DND-41 (cell line): Measurements from ENCODE around the gene PPIF.

Source experiments
- ATAC-seq: fragments of 200-7000 bp; cut with Tn5 transposase; 3 replicates; pipeline ENCODE4 v1.9.1; 2021; ENCODE audit warnings: low read depth; ENCODE audit not compliant: insufficient read depth
- DNase-seq: peaks from one replicate; pipeline ENCODE4 v3.0.0-alpha.2; 2020
- H2AFZ ChIP-seq: 2 replicates; pipeline ENCODE4 v1.6.0; 2012; ENCODE audit warnings: low read depth, low read length
- H3K27ac ChIP-seq: 2 replicates; pipeline ENCODE4 v1.5.1; 2012; ENCODE audit warnings: low read length, inconsistent platforms
- H3K27me3 ChIP-seq: fragments of 200-600 bp; sonication (generic); 2 replicates; pipeline ENCODE4 v1.6.0; 2012; ENCODE audit warnings: low read length, mild to moderate bottlenecking, inconsistent platforms; ENCODE audit not compliant: insufficient read depth, poor library complexity
- H3K36me3 ChIP-seq: 2 replicates; pipeline ENCODE4 v1.5.1; 2012; ENCODE audit warnings: low read length, inconsistent platforms; ENCODE audit not compliant: insufficient read depth
- H3K4me1 ChIP-seq: 2 replicates; pipeline ENCODE4 v1.5.1; 2012; ENCODE audit warnings: mild to moderate bottlenecking, low read length; ENCODE audit not compliant: insufficient read depth
- H3K4me2 ChIP-seq: 2 replicates; pipeline ENCODE4 v1.6.0; 2012; ENCODE audit warnings: mild to moderate bottlenecking, moderate library complexity, low read length, inconsistent platforms; ENCODE audit not compliant: insufficient read depth
- H3K4me3 ChIP-seq, 2 experiments: fragments of 200-600 bp in 1 of 2; shearing (Covaris generic) in 1 of 2; 2 replicates each; pipeline ENCODE4 v1.5.1; 2012 to 2016; ENCODE audit warnings: inconsistent platforms in 2 of 2, low read length in 2 of 2, mild to moderate bottlenecking in 2 of 2, low read depth in 1 of 2, moderate library complexity in 1 of 2
- H3K79me2 ChIP-seq: 2 replicates; pipeline ENCODE4 v1.6.0; 2012; ENCODE audit warnings: low read length, inconsistent platforms; ENCODE audit not compliant: insufficient read depth
- H3K9ac ChIP-seq: 2 replicates; pipeline ENCODE4 v1.6.0; 2012; ENCODE audit warnings: low read depth, mild to moderate bottlenecking, inconsistent platforms, low read length, moderate library complexity
- H3K9me3 ChIP-seq: 2 replicates; pipeline ENCODE4 v1.5.1; 2012; ENCODE audit warnings: low read length, moderate library complexity, mild to moderate bottlenecking, inconsistent platforms; ENCODE audit not compliant: insufficient read depth, severe bottlenecking
- H4K20me1 ChIP-seq: 2 replicates; pipeline ENCODE4 v1.6.0; 2012; ENCODE audit warnings: low read length; ENCODE audit not compliant: insufficient read depth
- CTCF ChIP-seq: IDR thresholded peaks from 2 replicates; pipeline ENCODE4 v1.5.1; 2012; ENCODE audit warnings: borderline replicate concordance, low read length, moderate library complexity, mild to moderate bottlenecking; ENCODE audit not compliant: poor library complexity, severe bottlenecking; ENCODE audit errors: extremely low read depth
- EZH2 ChIP-seq: IDR thresholded peaks from 3 replicates; pipeline ENCODE4 v1.6.1; 2012; ENCODE audit warnings: borderline replicate concordance, low read depth, mild to moderate bottlenecking, moderate library complexity, low read length, inconsistent platforms; ENCODE audit not compliant: severe bottlenecking

Gene PPIF

DNA sequence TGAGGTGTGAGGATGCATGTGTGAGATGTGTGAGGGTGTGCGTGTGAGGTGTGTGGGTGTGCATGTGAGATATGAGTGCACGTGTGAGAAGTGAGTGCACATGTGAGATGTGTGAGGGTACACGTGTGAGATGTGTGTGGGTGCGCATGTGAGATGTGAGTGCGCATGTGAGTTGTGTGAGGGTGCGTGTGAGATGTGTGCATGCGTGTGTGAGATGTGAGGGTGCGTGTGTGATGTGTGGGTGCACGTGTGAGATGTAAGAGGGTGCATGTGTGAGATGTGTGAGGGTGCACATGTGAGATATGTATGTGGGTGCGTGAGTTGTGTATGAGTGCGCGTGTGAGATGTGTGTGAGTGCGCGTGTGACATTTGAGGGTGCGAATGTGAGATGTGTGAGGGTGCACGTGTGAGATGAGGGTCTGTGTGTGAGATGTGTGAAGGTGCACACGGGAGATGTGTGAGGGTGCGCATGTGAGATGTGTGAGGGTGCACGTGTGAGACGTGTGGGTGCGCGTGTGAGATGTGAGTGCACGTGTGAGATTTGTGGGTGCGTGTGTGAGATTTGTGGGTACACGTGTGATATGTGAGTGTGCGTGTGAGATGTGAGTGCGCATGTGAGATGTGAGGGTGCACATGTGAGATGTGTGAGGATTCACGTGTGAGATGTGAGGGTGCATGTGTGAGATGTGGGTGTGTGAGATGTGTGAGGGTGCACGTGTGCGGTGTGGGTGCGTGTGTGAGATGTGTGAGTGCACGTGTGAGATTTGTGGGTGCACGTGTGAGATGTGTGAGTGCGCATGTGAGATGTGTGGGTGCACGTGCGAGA lies 30.5 kb downstream of the PPIF start:
- ATAC-seq (no peak), DNase-seq (no peak)
- Histone ChIP-seq H3K79me2 (no peaks in the 10 kb centered on the region), H3K36me3 (no peaks in the 10 kb centered on the region), H3K27me3 (no peaks in the 10 kb centered on the region), H3K4me1 (no peaks in the 10 kb centered on the region), H4K20me1 (peaks cover 26% of the 10 kb centered on the region), H3K27ac (no peak overlapping the region), H3K4me2 (no peak overlapping the region), H3K4me3 (no peak overlapping the region), H2AFZ (no peak overlapping the region), H3K9ac (no peak overlapping the region), H3K9me3 (no peaks in the 10 kb centered on the region)
- TF ChIP-seq CTCF = no peak
- TF ChIP-seq EZH2 = no peak

GRCh38 chr10:79378383-79378646 lies 31.0 kb downstream of the PPIF start:
- H4K20me1 ChIP-seq = peaks cover 26% of the 10 kb centered on the region
- no peak overlapping the region for H2AFZ ChIP-seq
- H3K27ac ChIP-seq = no peak overlapping the region
- no peak overlapping the region for H3K9ac ChIP-seq
- H3K9me3 ChIP-seq = no peaks in the 10 kb centered on the region
- DNase-seq (no peak), ATAC-seq (no peak)
- no peak for TF ChIP-seq CTCF
- no peak for TF ChIP-seq EZH2
- H3K79me2 ChIP-seq = no peaks in the 10 kb centered on the region
- H3K4me3 ChIP-seq = no peak overlapping the region
- no peaks in the 10 kb centered on the region for H3K27me3 ChIP-seq
- H3K36me3 ChIP-seq = no peaks in the 10 kb centered on the region
- no peak overlapping the region for H3K4me2 ChIP-seq
- no peaks in the 10 kb centered on the region for H3K4me1 ChIP-seq

DNA sequence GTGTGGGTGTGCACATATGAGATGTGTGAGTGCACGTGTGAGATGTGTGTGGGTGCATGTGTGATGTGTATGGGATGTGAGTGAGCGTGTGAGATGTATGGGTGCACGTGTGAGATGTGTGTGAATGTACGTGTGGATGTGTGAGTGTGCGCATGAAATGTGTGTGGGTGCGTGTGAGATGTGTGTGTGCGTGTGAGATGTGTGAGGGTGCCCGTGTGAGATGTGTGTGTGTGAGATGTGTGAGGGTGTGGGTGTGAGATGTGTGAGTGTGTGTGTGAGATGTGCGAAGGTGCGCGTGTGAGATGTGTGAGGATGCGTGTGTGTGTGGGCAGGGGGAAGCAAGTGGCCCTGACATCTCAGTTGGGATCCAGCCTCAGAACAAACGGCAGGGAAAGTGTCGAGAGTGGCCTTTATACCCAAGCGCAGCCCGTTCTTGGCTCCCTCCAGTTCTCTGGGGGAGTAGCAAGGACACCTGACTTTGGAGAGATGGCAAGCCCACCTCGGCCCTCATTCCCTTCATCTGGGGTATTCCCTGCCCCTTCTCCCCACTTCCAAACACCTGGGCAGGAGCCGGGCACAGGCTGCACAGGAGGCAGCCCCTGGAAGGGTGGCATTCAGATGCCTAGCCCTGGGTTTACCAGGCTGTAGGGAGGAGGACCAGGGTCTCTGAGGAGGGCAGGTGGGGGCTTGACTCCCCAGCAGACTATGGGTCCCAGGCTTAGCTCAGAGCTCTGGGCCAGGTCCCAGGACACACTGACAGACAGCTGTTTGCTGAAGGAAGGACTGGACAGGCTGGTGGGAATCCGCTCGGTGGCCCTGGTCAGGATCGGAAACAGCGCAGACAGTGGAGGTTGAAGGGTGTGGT lies 31.6 kb downstream of the PPIF start:
- no peak overlapping the region for H3K4me3 ChIP-seq
- peaks cover 26% of the 10 kb centered on the region for H4K20me1 ChIP-seq
- no peak overlapping the region for H3K27ac ChIP-seq
- no peaks in the 10 kb centered on the region for H3K9me3 ChIP-seq
- no peaks in the 10 kb centered on the region for H3K79me2 ChIP-seq
- ATAC-seq = no peak
- no peak for TF ChIP-seq CTCF
- no peak for TF ChIP-seq EZH2
- no peak for DNase-seq
- peaks cover 1% of the 10 kb centered on the region for H3K27me3 ChIP-seq
- no peak overlapping the region for H3K9ac ChIP-seq
- no peaks in the 10 kb centered on the region for H3K4me1 ChIP-seq
- no peak overlapping the region for H3K4me2 ChIP-seq
- no peaks in the 10 kb centered on the region for H3K36me3 ChIP-seq
- H2AFZ ChIP-seq = no peak overlapping the region
